Activated gamma-delta T cell treated with anti-CD3 and anti-CD28 coated beads, Interleukin-2, amount 50 U/mL, for 16 hours (primary cell): ENCODE data around the gene P4HB.

Experiments used
- DNase-seq: peaks from one replicate; pipeline ENCODE4 v3.0.0-alpha.2; 2020; ENCODE audit warnings: low read depth

The P4HB gene

DNA sequence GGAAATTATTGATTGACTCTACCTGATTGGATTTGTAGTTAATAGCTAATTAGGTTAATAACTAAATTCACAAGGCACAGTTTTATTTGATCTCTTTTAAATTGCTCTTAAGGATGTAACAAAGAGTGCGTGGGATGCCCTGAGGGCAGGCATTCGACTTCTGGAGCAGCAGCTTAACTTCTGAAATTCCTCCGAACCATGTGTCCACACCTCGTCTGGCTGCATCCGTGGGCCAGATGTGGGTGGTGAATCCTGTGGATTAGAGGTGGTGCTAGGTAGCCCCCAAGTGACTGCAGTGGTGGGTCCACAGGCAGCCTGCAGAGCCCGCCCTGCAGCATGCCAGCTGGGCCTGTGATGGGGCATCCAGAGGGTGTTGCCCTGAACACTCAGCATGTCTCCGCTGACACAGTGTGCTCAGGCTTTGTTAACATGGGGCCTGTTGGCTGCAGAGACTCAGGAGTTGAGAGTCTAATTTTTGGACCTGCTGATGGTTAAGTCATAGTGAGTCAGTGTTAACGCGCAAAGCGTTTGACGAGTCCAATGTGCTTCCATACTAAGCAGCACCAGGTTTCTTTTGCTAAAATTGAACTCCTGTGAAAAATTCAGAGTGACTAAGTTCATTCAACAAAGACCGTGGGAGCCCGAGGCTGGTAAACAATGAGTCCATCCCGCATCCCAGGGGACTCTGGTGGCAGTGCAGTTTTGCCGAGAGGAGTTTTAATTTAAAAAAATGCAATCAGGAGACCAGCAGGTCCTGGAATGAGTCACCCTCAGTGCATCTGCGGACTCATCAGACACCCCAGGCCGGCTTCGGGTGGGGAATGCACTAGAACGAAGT, 37.9 kb upstream of the P4HB start:
- no peak for DNase-seq

DNA sequence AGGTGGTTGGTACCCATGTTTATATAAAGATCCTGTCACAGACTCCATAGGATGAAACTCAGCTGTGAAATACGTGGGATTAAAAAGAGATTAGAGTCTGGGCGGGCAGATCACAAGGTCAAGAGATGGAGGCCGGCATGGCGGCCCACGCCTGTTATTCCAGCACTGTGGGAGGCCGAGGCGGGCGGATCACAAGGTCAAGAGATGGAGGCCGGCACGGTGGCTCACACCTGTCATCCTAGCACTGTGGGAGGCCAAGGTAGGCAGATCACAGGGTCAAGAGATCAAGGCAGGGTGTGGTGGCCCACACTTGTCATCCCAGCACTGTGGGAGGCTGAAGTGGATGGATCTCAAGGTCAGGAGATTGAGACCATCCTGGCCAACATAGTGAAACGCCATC, 35.1 kb upstream of the P4HB start:
- DNase-seq: no peak

DNA sequence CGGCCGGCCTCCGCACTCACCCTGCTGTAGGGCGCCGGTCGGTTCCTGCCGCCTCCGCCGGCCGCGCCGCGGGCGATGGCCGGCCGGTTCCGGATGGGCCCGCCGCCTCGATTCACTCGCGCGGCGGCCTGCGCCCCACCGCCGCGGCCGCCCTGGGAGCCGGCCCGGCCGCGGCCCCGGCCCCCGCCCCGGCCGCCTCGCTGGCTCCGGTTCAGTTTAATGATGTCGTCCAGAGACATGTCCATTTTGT, 30.9 kb upstream of the P4HB start:
- no peak for DNase-seq

DNA sequence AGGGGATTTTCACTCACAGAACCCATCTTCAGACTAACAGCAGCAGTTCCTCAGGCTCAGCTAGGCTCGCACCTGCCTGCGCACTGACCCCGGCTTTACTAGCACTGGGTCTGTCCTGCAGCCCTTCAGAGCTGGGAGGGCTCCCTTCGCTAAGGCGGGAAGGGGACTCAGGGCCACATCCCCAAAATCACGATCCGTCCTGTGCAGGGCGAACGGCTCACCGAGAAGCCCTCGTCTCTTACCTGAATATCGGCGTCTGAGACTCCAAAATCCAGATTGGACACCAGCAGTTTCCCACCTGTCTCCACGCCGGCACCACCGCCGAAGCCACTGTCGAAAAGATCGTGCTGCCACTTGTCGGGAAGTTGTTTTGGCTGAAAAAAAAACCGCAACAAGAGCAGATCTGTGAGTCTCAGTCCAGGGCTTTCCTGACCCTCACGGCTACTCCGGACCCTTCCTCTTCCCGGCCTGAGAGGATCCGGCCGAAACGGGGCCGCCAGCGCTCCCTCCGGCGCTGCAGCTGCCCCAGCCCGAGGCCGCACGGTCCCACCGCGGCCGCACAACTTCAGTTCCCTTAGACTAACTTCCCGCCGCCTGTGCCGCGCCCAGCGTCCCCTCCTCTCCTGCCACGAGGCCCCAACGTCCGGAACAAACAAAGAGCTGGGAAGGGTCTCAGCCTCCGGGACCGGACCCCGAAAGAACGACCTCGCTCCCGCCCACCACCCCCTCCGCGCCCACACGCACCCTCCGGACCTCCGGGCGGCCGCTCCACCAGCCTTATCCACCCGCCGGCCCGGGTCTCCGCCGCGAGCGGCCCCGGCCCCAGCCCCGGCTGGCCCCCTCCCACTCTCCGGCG, 30.3 kb upstream of the P4HB start:
- DNase-seq: no peak

DNA sequence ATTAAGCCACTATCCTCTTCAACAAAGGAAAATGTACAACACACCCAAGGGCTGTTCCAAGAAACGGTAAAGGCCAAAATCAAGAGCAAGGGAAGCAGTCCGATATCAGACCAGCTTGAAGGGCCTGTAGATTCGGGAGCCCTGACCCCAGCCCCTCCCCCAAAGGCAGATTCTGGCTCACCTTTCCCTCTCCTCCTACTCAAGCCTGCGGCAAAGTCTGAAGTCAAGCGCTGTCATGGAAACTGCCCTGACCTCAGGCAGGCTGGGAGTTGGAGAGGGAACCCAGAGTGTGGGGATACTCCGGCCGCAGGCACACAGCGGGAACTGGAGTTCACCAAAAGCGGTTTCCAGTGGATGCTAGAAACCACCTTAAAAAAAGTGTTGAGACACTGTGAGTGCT, 29.3 kb upstream of the P4HB start:
- DNase-seq: no peak

DNA sequence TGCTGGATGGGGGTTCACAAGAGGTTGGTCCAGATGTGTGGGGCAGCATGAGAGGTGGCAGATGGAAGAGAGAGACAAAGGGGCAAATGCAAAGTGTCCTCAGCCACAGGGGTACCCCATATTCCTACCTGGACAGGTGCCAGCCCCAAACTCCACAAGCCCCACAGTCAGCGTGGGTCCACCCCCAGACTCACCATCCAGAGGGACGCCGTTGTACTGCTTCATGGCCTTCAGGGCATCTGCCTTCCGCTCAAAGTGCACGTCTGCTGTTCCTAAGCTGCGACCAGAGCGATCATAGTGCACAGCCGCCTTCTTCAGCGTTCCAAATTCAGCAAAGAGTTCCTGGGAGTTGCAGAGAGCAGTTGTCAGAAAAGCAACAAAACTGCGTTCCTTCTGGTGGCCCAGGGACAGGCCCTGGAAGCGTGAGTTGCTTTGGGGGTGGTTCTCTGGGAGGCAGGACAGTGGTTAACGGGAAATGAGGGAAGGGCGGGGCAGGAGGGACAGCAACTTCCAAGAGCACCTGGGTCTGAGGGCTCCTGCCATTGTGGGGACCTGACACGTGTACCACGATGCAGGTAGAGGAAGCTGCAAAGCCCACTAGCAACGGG, 28.8 kb upstream of the P4HB start:
- no peak for DNase-seq

DNA sequence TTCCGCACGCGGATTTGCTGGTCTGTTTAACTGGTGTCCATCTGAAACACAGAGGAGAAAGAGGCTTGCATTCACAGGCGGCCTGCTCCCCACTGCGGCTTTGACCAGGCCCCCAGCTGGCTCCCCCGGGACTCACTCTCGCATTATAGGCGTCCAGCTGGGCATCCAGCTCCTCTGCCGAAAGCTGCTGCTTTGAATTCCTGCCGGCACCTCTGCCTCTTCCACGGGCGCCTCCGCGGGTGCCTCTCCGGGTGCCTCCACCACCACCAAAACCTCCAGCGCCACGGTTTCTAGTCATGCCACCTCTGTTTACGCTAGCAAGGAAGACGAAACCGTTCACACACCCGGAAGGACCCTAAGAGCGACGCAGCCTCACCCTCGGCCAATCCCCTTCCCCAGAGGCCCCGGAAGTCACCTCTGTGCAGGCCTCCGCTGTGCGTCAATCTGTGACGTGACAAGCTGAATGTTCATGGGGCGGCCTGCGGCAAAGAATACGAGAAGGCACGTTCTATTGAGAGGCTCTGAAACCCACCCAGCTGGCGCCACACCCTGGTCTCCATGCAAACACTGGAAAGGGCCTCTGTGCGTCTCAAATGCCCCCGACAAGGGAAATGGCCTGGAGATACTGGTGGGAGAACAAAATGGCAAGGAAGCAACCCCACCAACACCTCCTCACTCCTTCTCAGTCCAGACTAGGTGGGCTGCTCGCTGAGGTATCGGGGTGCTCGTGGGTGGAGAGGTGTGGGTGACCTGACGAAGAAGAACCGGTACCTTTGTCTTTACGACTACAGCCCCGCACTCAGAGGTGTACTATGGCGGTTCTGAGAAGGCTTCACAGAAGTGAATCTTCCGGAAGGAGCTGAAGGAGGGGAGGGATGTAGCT, 28.0 kb upstream of the P4HB start:
- no peak for DNase-seq

DNA sequence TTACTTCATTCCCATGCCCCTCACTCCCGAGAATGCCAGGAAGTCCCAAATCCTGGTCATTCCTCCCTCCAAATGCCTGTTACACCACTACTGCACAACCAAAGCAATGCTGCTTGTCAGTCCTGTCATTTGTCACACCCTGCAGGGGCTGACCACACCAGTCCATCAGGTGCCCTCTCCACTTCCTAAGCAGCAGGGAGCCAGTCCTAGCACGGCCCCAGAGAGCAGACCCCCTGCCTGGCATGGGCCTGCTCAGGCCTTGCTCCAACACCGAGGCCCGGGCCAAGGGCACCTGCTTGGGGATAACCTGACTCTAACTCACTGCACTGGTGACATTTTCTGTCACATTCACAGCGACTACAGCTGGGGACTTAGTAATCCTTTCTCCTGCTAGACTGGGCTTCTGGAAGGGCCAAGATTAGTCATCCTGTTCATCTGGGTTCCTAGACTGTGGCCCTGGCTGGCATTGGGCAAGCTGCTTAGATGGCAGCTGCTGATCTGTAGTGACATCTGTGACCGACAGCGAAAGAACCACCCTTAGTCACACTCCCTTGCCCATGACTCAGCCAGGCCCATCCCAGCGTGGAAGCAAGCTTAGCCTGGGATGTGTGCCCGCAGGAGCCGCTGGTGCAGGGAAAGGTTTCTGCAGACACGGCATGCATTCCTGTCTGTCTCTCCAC, 25.7 kb upstream of the P4HB start:
- no peak for DNase-seq

DNA sequence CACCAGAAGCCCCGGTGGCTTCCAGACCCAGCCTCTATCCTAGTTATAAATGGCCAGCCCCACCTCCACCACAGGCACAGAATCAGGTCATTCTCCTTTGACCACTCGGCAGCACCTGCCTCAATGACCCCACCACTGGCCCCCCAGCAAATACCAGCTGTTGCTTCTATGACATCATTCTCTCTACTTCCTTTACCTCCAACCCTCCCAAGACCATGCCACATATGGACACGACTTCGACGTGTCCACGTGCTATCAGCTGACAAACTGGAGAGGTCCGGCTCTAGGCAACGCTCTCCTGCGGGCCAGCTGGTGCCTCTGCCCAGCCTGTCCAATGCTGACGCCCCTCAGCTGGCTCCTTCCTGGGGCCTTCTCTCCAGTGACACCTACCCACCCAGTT, 25.1 kb upstream of the P4HB start:
- no peak for DNase-seq

DNA sequence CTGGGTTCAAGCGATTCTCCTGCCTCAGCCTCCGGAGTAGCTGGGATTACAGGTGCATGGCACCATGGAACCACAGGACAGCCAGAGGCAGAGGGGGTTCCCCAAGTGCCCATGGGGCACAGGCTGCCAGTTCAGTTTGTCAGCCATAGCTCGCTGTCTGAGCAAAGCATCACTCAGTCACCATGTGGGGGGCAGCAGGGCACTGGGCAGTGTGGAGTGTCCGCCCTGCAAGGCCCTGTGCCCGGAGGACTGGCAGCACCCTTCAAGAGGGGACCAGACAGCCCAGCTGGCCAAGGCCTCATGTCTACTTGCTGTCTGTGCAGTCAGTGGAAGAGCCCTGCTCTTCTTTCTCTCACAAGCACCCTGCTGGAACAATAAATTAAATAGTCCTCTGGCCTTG, 24.6 kb upstream of the P4HB start:
- no peak for DNase-seq

DNA sequence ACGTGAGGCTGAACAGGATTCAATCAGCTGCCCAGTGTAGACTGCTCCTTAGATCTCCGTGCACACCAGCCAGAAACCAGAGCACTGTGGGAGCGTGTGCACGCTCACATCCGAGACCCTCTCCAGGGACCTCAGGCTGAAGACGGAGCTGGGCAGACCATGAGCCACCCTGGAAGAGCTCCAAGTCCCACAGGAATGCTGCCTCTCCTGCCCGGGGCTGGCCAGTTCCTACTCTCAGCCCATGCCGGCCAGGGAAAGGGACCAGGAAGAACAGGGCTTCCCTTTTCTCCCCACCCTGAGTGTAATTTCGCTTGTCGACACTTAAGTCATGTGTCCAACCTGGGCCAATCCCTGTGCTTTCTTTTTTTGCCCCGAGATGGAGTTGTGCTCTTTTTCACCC, 24.2 kb upstream of the P4HB start:
- DNase-seq: no peak

DNA sequence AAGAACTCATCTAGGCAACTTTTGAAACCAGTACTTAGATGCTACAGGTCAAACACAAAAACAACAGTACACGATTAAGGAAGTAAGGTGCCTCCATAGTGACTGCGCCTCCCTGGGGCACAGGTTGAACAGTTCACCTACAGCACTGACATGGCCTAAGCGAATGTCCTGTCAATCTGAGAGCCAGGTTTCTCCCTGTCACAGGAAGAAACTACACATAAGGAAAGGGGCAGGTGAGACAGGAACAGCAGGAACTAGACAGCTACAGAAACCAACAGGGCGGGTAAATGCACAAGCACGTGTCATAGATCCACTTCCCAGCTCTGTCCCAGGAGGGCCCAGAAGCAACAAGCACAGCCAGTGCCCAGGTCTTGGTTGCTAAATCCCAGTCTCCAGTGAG, 18.8 kb upstream of the P4HB start:
- DNase-seq: no peak

DNA sequence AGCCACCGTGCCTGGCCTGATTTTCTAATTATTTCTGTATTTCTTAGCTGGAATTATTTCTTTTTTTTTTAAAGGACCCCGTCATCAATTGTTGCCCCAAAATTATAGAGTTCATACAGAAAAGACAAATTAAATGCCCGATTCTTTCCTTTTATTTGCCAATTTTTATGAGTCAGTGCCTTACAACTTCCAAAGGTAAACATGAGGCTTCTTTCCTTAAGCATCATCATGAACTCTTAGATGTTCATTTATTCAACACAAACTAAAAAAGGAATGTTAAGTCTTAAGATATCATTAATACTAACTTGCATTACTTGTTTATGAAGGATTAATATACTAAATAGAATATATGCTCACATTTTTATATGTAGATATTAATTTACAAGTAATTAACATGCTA, 18.0 kb upstream of the P4HB start:
- no peak for DNase-seq

DNA sequence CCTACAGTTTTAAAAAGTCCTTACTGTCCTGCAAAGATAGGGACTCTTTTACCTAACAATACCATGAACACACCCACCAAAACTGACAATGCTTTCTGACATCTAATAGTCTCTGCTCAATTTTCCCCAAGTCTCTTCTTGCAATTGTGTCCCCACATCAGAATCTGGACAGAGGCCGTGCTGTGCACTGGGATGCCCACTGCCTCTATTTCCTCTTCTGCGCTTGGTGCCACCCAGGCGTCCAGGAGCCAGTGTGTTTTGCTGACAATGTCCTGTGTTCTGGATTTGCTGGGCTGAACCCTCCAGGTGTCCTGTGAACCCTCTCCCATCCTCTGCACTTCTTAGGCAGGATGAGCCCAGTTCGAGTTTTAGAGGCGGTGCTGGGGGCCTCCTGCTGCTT, 17.2 kb upstream of the P4HB start:
- no peak for DNase-seq

DNA sequence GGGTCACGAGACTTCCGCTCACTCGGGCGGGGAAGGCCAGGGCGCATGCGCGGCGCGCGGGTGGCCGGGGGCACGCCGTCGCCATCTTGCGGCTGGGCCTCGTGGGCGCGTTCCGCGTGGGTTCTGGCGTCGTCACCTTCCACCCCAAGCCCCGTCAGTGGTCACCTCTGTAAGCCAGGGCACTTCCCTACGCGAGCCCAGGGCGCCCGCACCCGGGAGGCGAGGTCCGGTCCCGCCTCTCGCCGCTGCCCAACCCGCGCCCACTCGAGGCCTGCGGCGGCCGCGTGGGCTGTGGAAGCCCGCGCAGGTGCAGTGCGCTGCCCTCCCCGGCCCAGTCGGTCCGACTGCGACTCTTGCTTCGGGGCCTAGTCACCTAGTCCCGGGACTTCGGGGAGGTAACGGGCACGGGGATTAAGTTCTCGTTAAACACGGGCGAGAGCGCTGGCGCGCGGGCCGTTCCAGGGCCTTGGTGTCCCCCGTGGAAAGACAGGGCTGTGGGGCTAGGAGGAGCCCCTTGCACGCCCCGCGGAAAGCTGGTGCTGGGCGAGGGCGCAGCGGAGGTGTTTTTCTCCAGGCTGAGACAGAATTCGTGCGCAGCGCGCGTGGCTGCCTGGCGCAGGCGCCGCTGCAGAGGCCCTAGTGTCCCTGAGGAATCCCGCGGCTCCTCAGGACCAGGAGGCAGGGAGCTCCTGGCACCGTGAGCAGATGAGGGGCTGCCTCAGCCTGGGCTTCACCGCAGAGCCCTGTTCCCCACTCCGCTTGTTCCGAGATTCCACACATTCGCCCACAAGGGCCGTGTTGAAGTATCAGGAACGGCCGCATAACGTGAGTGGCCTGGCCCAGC, 11.3 kb upstream of the P4HB start:
- peak; percentile 94 for DNase-seq

DNA sequence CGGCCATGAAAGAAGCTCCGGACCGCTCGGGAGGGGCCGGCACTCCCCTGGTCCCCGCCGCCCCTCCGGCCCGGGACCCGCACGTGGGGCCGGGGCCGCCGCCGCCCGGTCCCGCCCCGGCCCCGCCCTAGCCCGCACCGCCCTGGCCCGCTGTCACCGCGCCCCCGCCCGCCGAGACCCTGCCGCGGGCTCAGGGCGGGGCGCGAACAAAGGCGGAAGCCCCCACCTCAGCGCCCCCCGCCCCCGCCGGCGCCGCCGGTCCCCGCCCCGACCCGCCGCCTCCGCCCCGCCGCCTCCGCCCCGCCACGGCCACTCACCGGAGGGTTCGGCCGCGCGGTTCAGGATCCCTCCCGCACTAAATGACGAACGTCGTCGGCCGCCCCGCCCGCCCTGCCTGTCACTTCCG, 10.6 kb upstream of the P4HB start, which contains the start of gene ARHGDIA:
Gene ARHGDIA, minus strand, starts transcription at position 357 of the 406 bp plus-strand sequence. CDS start 1,407 bp downstream, outside the sequence.
- no peak for DNase-seq

DNA sequence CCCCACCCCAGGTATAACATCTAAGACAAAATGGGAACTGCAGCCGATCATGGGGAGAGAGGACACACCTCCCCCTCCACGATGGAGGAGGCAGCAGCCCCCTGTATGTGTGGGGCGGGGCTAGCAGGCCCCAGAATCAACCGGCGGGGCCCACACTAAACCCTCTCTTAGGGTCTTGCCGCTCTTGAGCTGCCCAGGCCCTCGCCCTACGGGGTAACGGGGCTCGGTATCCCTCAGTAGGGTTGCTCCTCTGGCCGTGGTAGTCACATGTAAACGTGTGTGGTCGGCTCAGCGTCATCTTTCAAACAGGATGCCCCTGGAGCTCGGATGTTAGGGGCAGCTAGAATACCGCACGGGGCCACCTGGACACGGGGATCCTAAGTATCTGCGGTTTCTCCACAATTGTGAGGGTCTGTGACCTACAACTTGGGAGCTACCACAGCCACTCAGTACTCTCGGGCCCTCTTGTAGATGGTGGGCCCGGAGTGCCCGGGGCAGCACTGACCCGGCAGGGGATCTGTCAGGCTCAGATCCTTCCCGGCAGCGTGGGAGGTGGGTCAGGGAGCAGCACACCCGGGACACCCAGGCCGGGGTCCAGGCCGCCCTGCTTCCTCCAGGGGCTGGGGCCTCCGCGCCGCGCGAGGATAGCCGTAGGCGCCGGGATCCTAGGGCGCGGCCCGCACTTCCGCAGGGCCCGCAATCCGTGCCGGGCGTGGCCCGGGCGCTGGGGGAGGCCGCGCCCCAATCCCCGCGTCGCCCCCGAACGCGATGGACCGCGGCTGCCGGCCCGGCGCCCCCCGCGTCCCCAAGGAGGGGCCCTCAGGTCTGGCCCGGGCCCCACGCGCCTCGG, 10.0 kb upstream of the P4HB start:
- DNase-seq: no peak

DNA sequence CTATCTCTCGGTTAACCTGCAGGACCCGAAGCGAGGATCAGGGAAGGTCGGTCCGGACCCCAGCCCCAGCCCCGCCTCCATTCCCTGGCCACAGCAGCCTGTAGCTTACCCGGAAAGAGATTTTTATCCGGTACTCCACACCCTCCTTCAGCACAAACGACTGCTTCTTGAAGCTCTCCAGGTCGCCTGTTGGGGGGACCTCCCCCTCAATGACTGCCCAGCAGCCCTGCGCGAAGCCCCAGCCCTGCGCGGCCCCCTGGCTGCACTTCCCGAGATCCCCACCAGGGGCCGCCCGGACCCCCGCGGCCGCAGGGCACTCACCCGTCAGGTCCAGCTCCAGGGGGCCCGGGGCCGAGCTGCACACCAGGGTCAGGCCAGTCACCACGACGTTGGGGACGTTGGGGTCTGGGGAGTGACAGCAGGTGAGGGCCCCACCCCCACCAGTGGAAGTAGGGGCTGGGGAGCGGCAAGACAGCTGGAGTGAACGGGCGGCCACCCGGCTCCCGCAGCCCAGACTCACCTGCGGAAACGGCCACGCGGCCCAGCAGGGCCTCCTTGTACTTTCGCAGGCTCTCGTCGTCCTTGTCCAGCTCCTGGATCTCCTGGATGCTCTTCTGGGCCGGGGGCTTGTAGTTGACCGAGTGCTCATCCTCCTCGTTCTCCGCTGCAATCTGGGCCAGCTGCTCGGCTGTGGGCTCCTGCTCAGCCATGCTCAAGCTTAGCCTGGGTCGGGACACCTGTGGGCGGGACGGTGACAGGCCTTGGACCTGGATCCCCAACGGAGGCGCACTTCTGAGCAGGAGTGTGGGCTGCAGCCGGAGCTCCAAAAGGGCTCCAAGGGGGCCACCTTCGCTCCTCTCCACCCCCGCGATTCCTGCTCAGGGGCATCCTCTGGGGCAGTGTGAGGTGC, 9.1 kb upstream of the P4HB start:
- DNase-seq: peak; percentile 37
